CD4-positive, alpha-beta T cell treated with Interleukin-4 for 4 hours (primary cell): ENCODE measurements around the gene PLA2G3.
"Not testable (repeated sequence)": the region's sequence is repeated elsewhere in the genome, so short reads cannot be mapped to it uniquely, and the experiment has no call there.

Source experiments
- DNase-seq: peaks from one replicate; pipeline ENCODE4 v3.0.0-alpha.2; 2020

PLA2G3 gene, protein sequence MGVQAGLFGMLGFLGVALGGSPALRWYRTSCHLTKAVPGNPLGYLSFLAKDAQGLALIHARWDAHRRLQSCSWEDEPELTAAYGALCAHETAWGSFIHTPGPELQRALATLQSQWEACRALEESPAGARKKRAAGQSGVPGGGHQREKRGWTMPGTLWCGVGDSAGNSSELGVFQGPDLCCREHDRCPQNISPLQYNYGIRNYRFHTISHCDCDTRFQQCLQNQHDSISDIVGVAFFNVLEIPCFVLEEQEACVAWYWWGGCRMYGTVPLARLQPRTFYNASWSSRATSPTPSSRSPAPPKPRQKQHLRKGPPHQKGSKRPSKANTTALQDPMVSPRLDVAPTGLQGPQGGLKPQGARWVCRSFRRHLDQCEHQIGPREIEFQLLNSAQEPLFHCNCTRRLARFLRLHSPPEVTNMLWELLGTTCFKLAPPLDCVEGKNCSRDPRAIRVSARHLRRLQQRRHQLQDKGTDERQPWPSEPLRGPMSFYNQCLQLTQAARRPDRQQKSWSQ

DNA sequence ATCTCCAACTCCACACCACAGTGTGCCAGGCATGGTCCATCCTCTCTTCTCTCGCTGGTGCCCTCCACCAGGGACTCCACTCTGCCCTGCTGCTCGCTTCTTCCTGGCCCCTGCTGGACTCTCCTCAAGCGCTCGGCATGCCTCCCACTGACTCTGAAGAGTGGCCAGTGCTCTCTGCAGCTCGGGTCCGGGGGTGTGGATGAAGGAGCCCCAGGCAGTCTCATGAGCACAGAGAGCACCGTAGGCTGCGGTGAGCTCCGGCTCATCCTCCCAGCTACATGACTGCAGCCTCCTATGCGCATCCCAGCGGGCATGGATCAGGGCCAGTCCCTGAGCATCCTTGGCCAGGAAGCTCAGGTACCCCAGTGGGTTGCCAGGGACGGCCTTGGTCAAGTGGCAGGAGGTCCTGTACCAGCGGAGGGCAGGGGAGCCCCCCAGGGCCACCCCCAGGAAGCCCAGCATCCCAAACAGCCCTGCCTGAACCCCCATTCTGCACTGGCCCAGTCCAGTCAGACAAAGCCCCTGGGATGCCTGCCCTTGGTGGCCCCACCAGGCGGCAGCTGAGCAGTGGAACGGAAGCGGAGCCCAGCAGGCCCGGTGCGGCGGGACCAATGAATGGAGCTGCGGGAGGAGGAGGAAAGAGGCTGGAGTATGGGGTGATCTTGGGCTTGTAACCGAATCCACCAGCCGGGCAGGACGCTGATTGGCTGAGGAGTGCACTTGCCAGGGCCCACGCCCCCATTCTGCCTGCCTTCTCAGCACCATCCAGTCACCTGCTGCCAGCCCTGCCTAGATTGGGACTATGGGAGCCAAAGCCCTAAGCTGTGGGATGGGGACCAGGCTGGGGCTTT is at the start of gene PLA2G3:
PLA2G3 (minus strand) TSS at position 643 of the 851 bp plus-strand sequence; CDS start at position 489, 154 bp downstream.
- no peak for DNase-seq

DNA sequence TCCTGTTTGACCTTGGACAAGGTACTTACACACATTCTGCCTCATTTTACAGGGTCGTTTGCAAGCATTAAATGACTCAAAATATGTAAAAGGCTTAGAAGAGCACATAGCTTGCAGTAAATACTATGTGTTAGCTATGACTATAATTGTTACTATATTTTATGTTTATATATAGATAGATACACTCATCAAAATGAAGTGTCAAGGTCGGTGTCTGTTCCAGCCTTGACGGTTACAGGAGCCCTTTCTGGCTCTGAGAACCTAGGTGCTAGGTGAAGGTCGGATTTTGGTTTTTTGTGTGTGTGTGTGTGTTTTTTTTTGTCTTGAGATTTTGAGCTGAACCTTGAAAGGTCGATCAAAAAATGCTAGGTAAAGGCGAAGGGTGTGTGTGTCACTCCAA is 47.3 kb upstream of the PLA2G3 start:
- DNase-seq: no peak

GRCh38 chr22:31185056-31185455 is 44.7 kb upstream of the PLA2G3 start:
- no peak for DNase-seq

GRCh38 chr22:31184015-31184414 is 43.7 kb upstream of the PLA2G3 start:
- DNase-seq: no peak

- DNase-seq: no peak
Measured at GRCh38 chr22:31179345-31179744, 39.0 kb upstream of the PLA2G3 start.

DNA sequence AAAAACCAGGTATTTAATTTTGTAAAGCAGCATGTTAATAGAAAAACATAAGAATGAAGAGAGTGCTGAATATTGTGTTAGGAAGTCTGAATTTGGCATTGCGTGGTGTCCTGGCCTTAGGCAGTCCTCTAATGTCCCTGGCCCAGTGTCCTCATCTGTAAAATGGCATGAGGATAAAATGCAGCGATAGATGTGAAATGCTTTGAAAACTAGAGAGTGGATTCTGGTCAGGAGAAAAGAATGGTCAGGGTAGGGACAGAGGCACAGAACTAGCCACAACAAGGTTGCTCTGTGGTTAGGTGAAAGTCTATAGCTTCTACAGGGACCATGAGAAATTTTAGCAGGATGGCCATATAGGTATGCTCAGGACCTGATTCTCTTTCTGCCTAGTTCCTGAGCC is 38.6 kb upstream of the PLA2G3 start:
- no peak for DNase-seq

- no peak for DNase-seq
Measured at GRCh38 chr22:31177420-31178162, 37.3 kb upstream of the PLA2G3 start.

- no peak for DNase-seq
Measured at GRCh38 chr22:31176923-31177322, 36.6 kb upstream of the PLA2G3 start.

GRCh38 chr22:31173386-31174145 is 33.3 kb upstream of the PLA2G3 start:
- DNase-seq: no peak

GRCh38 chr22:31171734-31172133 is 31.4 kb upstream of the PLA2G3 start:
- not testable (repeated sequence) for DNase-seq

DNA sequence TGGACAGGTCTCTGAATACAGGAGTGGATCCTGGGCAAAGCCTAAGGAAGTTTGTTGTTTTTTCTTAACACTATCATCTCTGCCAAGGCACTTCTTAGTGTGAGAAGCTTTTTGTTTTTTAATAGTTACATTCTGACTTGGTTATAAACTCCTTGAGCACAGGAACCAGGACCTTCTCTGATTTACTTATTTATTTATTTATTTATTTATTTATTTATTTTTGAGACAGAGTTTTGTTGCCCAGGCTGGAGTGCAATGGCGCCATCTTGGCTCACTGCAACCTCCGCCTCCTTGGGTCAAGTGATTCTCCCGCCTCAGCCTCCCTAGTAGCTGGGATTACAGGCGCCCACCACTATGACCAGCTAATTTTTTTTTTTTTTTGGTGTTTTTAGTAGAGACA is 30.7 kb upstream of the PLA2G3 start:
- DNase-seq: no peak

GRCh38 chr22:31162015-31162765 is 21.9 kb upstream of the PLA2G3 start:
- DNase-seq: no peak

DNA sequence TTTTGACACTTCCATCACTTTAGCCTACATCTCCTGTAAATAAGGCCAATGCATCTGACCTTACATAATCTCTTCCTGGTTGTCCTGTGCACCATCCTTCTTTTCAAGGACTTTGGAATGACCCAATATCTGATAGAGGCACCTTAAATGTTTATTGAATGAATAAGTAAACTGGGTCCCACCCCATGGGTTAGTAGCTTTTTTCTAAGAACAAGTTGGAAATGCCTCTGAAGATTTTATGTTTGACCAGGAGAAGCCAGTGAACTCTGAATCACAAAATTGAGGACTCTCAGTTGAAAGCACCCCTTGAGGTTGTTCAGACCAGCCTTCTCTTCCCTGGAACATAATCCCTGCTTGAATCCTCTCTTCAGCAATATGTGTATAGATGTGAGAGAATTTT is 21.1 kb upstream of the PLA2G3 start:
- no peak for DNase-seq

GRCh38 chr22:31160328-31160978 is 20.1 kb upstream of the PLA2G3 start:
- DNase-seq: no peak

- no peak for DNase-seq
Measured at GRCh38 chr22:31155422-31155821, 15.1 kb upstream of the PLA2G3 start.

DNA sequence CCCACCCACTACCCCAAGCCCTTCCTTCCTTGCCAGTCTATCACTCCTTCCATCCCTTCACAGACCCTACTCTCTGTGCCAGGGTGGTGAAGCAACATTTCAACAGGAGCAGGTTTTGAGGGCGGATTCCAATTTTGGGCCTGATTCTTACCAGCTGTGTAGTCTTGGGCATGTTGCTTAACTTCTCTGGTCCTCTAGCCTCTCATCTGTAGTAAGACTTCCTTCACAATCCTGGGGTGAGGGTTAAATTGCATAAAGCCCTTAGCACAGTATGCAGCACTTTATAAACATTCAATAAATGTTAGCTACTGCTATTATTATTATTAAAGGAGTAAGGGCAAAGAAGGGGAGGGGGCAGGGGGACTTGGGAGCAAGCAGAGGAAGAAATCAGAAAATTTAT is 14.7 kb upstream of the PLA2G3 start:
- DNase-seq: no peak

DNA sequence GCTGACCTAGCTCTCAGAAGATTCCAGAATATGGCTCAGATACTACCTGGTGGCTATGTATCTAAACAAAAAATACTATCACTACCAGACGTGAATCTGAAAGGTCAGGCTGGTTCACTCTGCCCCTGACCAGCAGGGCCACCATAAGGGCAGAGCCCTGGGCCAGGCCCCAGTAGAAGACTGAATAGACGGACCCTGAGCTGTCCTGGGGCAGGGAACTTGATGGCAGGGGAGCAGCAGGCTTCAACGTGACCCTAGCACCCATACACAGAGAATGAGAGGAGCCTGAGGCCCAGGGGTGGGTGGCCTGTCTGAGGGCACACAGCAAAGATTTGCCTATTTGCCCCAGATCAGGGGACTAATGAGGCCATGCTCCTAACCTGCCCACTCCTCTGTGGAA is 13.0 kb upstream of the PLA2G3 start:
- DNase-seq: no peak

DNA sequence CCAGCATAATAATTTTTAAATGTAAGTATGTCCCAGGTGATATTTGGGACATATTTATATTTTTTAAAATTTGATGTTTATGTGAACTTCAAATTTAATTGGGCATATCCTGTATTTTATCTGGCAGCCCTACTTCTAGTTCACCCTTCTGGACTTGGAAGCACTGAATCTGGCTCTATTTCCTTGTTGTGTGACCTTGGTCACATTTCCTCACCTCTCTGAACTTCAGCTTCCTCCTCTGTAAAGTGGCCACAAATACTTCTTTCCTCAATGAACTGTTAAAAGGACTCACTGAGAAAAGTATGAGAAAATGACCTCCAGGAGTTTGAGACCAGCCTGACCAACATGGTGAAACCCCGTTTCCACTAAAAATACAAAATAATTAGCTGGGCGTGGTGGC is 11.6 kb upstream of the PLA2G3 start:
- no peak for DNase-seq

- DNase-seq: no peak
Measured at GRCh38 chr22:31150615-31151014, 10.3 kb upstream of the PLA2G3 start.

GRCh38 chr22:31148953-31149627 is 8.8 kb upstream of the PLA2G3 start:
- DNase-seq: no peak
